GM23338 (cell line): ENCODE results near the gene AKT2. TPM values are rescaled to one million over a fixed set of nuclear protein-coding genes. Genes with fewer than 3 reads are reported as not detected.

Experiments
- ATAC-seq: fragments of 200-7000 bp; cut with Tn5 transposase; 3 replicates; pipeline ENCODE4 v1.9.1; 2020
- DNase-seq: peaks from one replicate; pipeline ENCODE4 v3.0.0-alpha.2; 2015; ENCODE audit warnings: low spot score
- H2AFZ ChIP-seq: fragments of 200-600 bp; sonication (generic); 2 replicates; pipeline ENCODE4 v1.8.0; 2016; ENCODE audit warnings: antibody characterized with exemption, mild to moderate bottlenecking, moderate library complexity
- H3F3A ChIP-seq: fragments of 200-600 bp; sonication (generic); replicated peaks from 2 replicates; pipeline ENCODE4 v1.8.0; 2017; ENCODE audit warnings: antibody characterized with exemption, mixed run types, low read depth
- H3K27ac ChIP-seq: fragments of 200-600 bp; sonication (generic); 2 replicates; pipeline ENCODE4 v1.6.1; 2016; ENCODE audit warnings: low read depth
- H3K27me3 ChIP-seq: fragments of 200-600 bp; sonication (generic); 2 replicates; pipeline ENCODE4 v1.8.0; 2016; ENCODE audit warnings: mild to moderate bottlenecking, mixed run types, moderate library complexity; ENCODE audit not compliant: insufficient read depth
- H3K36me3 ChIP-seq: fragments of 200-600 bp; sonication (generic); 2 replicates; pipeline ENCODE4 v1.8.0; 2016; ENCODE audit warnings: mild to moderate bottlenecking; ENCODE audit not compliant: insufficient read depth
- H3K4me1 ChIP-seq: fragments of 200-600 bp; sonication (generic); 2 replicates; pipeline ENCODE4 v1.8.0; 2016; ENCODE audit warnings: mild to moderate bottlenecking, moderate library complexity; ENCODE audit not compliant: insufficient read depth
- H3K4me2 ChIP-seq: fragments of 200-600 bp; sonication (generic); 2 replicates; pipeline ENCODE4 v1.7.1; 2017; ENCODE audit warnings: mixed run types
- H3K4me3 ChIP-seq: fragments of 200-600 bp; sonication (generic); 2 replicates; pipeline ENCODE4 v1.6.1; 2016; ENCODE audit warnings: mixed run types
- H3K79me2 ChIP-seq: fragments of 200-600 bp; sonication (generic); replicated peaks from 2 replicates; pipeline ENCODE4 v1.8.0; 2017; ENCODE audit warnings: mild to moderate bottlenecking; ENCODE audit not compliant: insufficient read depth
- H3K9me2 ChIP-seq: fragments of 200-600 bp; sonication (generic); 2 replicates; pipeline ENCODE4 v1.8.0; 2017; ENCODE audit not compliant: insufficient read depth
- H4K20me1 ChIP-seq: fragments of 200-600 bp; sonication (generic); replicated peaks from 2 replicates; pipeline ENCODE4 v1.8.0; 2017; ENCODE audit warnings: mild to moderate bottlenecking; ENCODE audit not compliant: insufficient read depth
- H3K27ac Mint-ChIP-seq: 2 replicates; pipeline ENCODE4 v1.8.0; 2020; ENCODE audit warnings: inconsistent platforms, mild to moderate bottlenecking, moderate library complexity, mixed read lengths
- H3K27me3 Mint-ChIP-seq: 3 replicates; pipeline ENCODE4 v1.8.0; 2022; ENCODE audit warnings: low read depth, mild to moderate bottlenecking, moderate library complexity, mixed read lengths, inconsistent platforms; ENCODE audit not compliant: insufficient read depth, poor library complexity
- H3K36me3 Mint-ChIP-seq: 3 replicates; pipeline ENCODE4 v1.8.0; 2021; ENCODE audit warnings: low read depth, mild to moderate bottlenecking, inconsistent platforms, moderate library complexity, mixed read lengths
- H3K4me1 Mint-ChIP-seq: 3 replicates; pipeline ENCODE4 v1.8.0; 2020; ENCODE audit warnings: mild to moderate bottlenecking, inconsistent platforms, mixed read lengths
- H3K4me3 Mint-ChIP-seq: 3 replicates; pipeline ENCODE4 v1.8.0; 2021; ENCODE audit warnings: moderate library complexity, mild to moderate bottlenecking, inconsistent platforms, mixed read lengths
- H3K9me3 Mint-ChIP-seq: 3 replicates; pipeline ENCODE4 v1.8.0; 2020; ENCODE audit warnings: moderate library complexity, mild to moderate bottlenecking, inconsistent platforms, mixed read lengths
- CTCF ChIP-seq, 2 experiments: fragments of 200-600 bp in 1 of 2; sonication (generic) in 1 of 2; conservative IDR thresholded peaks; 2 replicates each; pipeline versions ENCODE4 v1.5.1 to v1.6.1; 2016 to 2017; ENCODE audit warnings: antibody characterized with exemption in 2 of 2, low read depth in 2 of 2, mild to moderate bottlenecking in 2 of 2, moderate library complexity in 1 of 2
- JUNB ChIP-seq: IDR thresholded peaks from one replicate; pipeline ENCODE4 v1.6.1; 2016; ENCODE audit warnings: antibody characterized with exemption; ENCODE audit not compliant: unreplicated experiment
- STAT1 ChIP-seq: IDR thresholded peaks from one replicate; pipeline ENCODE4 v1.6.1; 2016; ENCODE audit warnings: antibody characterized with exemption; ENCODE audit not compliant: unreplicated experiment
- polyA plus RNA-seq: library from polyadenylated mRNA; unstranded; fragments of >200 nt; fragmentation: Nextera tagmentation; extraction: Ambion mirVana; gene quantifications from 2 replicates; pipeline ENCODE4 v1.2.1, GENCODE V29; 2016
- total RNA-seq: library from RNA; depleted of rRNA; stranded (reverse); fragments of >200 nt; shearing (Covaris generic); gene quantifications from 2 replicates; pipeline ENCODE4 v1.2.3, GENCODE V29; 2014

The AKT2 gene
- total and polyA plus RNA-seq, 2 experiments from 2014 or later = 17.6 to 123 TPM

- H4K20me1 ChIP-seq = no peaks in the 10 kb centered on the region
- H3K27ac ChIP-seq = no peak overlapping the region
- H3F3A ChIP-seq = peaks cover 4% of the 10 kb centered on the region
- H3K4me3 Mint-ChIP-seq = peak overlapping the region; percentile 69
- peak overlapping the region; percentile 97 for H2AFZ ChIP-seq
- no peak overlapping the region for H3K27ac Mint-ChIP-seq
- no peak for TF ChIP-seq STAT1
- TF ChIP-seq CTCF (conservative IDR thresholded peaks at IDR 0.05; ENCODE audit: low read depth in 2 of 2) = 0 out of 4 replicates have a peak, but pooled peaks of 1 of the 2 experiments have one; percentile 11
- H3K4me1 ChIP-seq = peaks cover 14% of the 10 kb centered on the region
- H3K9me3 Mint-ChIP-seq = peaks cover 12% of the 10 kb centered on the region
- H3K27me3 Mint-ChIP-seq = peaks cover 40% of the 10 kb centered on the region
- no peaks in the 10 kb centered on the region for H3K79me2 ChIP-seq
- H3K36me3 Mint-ChIP-seq = peaks cover 5% of the 10 kb centered on the region
- peak overlapping the region; percentile 55 for H3K4me3 ChIP-seq
- peak overlapping the region; percentile 78 for H3K4me2 ChIP-seq
- ATAC-seq (peak; percentile 37), DNase-seq (peak; percentile 54)
- H3K4me1 Mint-ChIP-seq = peaks cover 19% of the 10 kb centered on the region
- H3K36me3 ChIP-seq = no peaks in the 10 kb centered on the region
- no peaks in the 10 kb centered on the region for H3K9me2 ChIP-seq
- H3K27me3 ChIP-seq = peaks cover 37% of the 10 kb centered on the region
Measured at GRCh38 chr19:40225440-40226305, 59.5 kb downstream of the AKT2 start.

- Mint-ChIP-seq H3K27me3 (peaks cover 40% of the 10 kb centered on the region), H3K27ac (no peak overlapping the region), H3K9me3 (peaks cover 12% of the 10 kb centered on the region), H3K4me1 (peaks cover 13% of the 10 kb centered on the region), H3K4me3 (no peak overlapping the region), H3K36me3 (peaks cover 5% of the 10 kb centered on the region)
- Histone ChIP-seq H3K4me1 (peaks cover 14% of the 10 kb centered on the region), H3K4me2 (no peak overlapping the region), H3K27ac (no peak overlapping the region), H3F3A (peaks cover 4% of the 10 kb centered on the region), H4K20me1 (no peaks in the 10 kb centered on the region), H3K79me2 (no peaks in the 10 kb centered on the region), H2AFZ (no peak overlapping the region), H3K4me3 (no peak overlapping the region), H3K27me3 (peaks cover 37% of the 10 kb centered on the region), H3K36me3 (no peaks in the 10 kb centered on the region), H3K9me2 (no peaks in the 10 kb centered on the region)
- ATAC-seq = no peak
- DNase-seq = no peak
- TF ChIP-seq JUNB (no peak), CTCF (conservative IDR thresholded peaks at IDR 0.05; ENCODE audit: low read depth in 2 of 2) (peak in 1 of 2 experiments; percentile 39; a peak in 2 of 4 replicates)
Measured at GRCh38 chr19:40224342-40225150, 60.6 kb downstream of the AKT2 start.
